Stimulated activated CD4-positive, alpha-beta T cell treated with anti-CD3 and anti-CD28 coated beads, Interleukin-4, amount 100 ng/mL, for 4 hours (primary cell): ENCODE data around the gene USP3.
"Not testable (repeated sequence)": the region's sequence is repeated elsewhere in the genome, so short reads cannot be mapped to it uniquely, and the experiment has no call there.

Experiments used
- DNase-seq, 2 experiments: peaks; one replicate each; pipeline ENCODE4 v3.0.0-alpha.2; 2020

The USP3 gene

DNA sequence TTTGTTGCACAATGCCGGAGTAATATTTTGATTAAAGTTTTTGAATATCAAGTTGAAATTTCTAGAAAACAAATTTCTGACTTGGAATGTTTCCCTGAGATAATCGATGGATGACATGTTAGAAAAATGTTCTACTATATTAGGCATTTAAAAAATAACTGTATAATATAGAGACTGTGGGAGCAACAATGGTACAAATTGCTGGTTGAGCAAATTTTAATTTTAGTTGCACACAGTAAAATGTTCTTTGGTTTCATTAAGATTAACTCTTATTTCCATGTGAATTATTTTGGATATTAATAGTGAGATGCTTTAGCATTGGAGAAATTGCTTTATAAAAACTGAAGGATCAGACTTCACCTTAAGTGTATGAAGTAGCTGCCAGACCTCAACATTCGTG lies 9.3 kb downstream of the USP3 start:
- no peak for DNase-seq

DNA sequence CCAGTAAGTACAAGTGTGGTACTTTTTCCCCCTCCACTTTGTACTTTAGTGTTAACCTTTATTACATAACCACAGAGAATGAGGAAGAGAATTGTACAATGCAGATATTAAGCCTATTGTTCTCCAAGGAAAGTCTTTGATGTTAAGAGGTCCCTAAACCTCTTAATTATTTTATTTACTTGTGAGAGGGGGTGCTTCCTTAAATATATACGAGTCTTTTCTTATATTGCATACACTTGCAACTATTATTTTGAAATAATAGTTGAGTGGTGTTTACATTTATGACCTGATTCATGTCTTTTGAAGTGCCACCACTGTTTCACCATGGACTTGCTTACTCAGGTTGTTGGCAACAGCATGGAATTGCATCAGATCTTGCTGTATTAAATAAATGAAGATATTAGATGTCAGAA lies 10.1 kb downstream of the USP3 start:
- no peak for DNase-seq

DNA sequence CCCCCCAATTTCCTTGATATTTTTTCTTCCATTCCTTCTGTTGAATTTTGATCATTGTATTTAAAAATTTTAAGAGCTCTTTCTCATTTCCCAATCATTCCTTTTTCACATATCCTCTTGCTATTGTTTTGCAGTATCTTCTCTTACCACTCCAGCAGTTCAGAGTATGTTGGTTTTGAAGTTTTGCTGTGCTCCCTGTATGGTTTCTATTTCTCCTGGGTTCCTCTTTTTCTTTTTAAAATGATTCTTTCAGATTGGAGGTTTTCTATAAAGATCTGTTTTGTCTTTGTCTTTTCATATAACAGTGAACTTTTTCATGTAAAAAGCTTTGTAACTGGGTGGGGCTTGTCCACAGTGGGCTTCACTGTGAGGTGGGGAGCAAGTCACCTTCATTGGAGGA lies 12.8 kb downstream of the USP3 start:
- no peak for DNase-seq

DNA sequence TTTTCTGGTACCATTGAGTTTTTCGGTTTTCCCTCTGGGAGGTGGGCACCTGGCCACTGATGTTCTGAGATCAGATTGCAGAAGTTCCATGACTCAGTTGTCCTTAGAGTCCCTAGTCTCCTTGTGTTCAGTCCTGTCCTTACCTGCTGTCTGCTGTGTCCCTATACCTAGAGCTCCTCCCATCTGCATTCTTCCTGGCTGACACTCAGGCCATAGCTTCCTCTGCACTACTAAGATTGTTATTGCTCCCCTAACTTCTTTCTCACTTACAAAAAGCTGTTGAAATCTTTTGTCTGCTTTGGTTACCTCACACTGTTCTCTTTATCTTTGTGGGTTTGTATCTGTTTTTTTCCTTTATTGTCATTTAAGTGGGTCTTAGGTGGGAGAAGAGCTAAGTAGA lies 13.2 kb downstream of the USP3 start:
- DNase-seq: no peak

DNA sequence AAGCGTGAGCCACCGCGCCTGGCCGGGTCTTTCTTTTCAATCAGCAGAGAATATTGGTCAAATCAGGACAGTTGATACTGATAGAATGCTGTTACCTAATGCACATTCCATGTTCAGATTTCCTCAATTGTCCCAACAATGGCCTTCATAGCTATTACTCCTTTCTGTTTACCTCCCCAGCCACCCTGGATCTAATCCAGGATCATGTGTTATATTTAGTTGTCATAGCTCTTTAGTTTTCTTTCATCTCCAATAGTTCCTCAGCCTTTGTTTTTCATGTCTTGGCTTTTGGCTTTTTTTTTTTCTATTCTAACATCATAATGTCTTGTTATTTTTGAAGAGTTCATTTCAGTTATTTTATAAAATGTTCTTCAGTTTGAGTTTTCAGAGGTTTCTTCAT lies 14.6 kb downstream of the USP3 start:
- no peak for DNase-seq

DNA sequence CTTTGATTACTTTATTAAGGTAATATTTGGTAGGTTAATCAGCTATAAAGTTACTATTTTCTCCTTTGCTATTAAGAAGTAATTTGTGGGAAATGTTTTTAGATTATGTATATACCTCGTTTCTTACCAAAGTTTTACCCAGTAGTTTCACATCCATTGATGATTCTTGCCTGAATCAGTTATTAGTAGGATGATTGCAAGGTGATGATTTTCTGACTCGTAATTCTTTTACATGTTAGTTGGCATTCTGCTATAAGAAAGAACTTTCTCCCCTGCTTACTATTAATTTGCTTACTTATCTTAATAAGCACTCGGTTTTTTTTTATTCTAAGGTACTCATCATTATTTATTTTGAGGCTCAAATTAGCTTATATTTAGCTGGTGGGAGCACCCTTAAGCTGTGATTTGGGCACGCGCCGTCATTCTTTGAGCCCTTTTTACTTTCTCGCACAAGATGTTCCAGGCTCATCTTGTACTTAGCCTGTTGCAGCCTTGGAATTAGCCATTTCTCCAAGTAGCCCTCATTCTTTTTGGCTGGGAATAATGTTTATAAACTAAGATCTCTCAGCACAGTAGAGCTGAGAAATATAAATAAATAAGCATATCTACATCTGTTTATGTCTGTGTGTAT lies 15.3 kb downstream of the USP3 start:
- DNase-seq: no peak

DNA sequence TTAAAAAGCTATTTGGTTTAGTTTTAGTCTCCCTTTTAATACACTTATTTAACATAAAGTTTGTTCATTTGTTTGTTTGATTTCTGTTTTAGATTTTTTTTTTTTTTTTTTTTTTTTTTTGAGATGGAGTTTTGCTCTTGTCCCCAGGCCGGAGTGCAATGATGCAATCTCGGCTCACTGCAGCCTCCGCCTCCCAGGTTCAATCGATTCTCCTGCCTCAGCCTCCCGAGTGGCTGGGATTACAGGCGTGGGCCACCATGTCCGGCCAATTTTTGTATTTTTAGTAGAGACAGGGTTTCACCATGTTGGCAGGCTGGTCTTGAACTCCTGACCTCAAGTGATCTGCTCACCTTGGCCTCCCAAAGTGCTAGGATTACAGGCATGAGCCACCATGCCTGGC lies 16.1 kb downstream of the USP3 start:
- not testable (repeated sequence) for DNase-seq

DNA sequence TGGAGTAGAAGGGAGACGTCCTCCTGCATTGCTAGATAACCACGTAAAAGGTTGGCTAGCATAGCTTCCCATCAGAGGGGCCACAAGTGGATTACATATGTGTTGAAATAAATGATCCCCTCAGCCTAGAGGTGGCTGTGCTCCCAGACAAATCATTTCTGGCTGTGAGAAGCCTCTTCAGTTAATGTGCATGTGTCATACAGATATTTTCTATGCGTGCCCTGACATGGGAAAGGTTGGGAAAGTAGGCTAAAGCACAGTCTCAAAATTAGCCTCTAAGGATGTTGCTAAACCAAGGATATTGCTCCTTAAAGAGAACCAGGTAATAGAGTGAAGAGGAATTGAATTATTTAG lies 17.8 kb downstream of the USP3 start:
- no peak for DNase-seq

DNA sequence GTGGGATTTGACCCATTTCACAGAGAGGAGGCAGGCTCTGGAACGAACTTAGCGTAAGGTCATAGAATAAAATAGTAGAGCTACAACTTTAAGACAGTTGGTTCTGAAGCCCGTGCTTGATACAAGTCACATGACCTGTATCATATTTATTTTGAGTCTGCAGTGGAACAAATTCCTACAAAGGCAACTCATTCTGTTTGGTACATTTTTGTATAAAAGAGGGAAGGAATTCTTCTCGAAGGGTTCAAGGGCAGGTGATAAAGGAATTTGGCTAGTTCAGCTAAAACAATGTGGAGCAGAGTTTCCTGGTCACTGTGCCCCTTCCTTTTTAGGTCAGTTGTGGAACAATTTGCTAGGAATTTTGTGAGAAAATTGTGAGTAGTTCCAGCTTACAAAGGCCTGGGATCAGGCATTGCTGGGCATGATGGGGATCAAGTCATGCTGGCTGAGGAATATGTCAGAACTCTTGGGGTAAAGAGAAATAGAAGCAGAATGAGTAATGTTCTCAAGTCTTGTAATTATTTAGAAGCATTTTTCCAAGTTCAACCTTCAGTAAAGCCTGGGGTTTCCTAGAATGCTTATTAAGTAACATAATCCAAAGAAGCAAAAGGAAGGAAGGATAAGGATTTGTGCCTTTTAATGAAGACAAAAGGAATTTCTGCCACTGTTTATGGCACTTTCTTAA lies 19.1 kb downstream of the USP3 start:
- DNase-seq: no peak

DNA sequence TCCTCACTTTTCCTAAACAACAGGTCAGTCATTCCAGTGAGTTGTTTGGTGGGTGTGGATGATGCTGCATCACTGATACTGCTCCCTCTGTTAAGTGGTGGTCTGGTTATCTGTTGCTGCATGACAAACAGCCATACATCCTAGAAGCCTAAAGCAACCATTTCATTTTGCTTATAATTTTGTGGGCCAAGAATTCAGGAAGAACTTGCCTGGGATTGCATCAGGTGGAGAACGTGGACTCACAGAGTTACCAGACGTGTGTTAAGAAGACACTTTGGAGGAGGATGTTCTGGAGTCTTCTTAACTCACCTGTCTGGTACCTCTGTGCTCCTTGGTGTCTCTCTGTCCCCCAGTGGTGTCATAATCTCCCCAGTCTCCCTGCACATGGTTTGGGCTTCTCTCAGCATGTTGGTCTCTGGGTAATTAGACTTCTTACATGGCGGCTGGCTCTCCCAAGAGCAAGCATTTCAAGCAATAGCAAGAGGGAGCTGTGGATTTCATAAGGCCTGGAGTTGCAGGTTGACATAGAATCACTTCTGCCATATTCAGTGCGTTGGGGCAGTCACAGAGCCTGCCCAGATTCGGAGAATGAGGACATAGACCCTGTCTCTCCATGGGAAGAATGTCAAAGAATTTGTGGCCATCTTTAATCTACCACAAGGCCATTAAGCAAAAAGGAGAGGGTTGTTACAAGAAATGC lies 20.1 kb downstream of the USP3 start:
- no peak for DNase-seq

DNA sequence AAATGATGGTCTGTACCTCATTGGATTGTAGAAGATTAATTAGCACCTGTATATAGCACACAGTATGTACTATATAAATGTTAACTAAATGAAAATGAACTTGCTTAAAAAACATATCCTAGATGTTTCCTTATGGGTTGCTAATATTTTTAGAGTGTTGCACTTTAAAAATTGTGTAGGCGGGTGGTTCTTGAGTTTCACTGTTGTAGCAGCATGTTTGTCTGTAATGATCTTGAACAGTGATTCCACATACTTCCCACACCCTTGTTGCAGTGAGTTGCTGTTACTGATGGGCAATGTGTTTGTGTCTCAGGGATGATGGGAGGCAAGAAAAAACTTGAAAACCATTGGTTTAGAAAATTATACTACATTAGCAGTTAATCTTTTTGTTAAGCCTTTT lies 22.0 kb downstream of the USP3 start:
- DNase-seq: no peak

DNA sequence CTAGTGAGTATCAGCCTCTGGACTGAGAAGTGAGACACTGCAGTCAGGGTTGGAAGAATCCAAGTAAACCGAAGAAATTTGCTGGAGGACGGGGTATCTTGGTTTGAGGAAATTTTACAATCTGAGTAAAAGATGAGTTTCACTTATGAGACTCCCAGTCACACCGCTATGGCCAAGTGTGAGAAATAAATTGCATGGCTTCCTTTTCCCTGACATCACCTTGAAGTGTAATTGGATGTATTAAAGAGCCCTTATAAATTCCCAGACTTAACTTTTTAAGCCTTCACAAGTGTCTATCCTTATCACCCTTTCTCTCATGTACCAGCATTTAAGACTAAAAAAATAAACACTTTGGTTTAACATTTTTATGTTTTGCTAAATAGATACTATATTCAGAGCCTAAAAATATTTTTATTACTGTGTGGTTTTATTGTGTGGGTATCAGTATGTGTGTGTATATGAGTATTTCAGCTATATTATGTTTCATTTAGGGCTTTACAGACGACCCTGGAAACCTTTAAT lies 23.8 kb downstream of the USP3 start:
- no peak for DNase-seq

DNA sequence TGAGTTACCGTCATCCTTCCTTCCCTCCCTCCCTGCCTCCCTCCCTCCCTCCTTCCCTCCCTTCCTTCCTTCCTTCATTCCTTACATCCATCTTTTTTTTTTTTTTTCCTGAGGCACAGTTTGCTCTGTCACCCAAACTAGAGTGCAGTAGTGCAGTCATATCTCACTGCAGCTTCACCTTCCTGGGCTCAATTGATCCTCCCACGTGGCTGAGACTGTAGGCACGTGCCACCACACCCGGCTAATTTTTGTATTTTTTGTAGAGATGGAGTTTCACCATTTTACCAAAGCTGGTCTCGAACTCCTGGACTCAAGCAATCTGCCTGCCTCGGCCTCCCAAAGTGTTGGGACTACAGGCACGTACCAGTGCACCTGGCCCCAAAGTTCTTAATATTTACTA lies 25.8 kb downstream of the USP3 start:
- peak in 1 of 2 experiments; percentile 33 for DNase-seq

DNA sequence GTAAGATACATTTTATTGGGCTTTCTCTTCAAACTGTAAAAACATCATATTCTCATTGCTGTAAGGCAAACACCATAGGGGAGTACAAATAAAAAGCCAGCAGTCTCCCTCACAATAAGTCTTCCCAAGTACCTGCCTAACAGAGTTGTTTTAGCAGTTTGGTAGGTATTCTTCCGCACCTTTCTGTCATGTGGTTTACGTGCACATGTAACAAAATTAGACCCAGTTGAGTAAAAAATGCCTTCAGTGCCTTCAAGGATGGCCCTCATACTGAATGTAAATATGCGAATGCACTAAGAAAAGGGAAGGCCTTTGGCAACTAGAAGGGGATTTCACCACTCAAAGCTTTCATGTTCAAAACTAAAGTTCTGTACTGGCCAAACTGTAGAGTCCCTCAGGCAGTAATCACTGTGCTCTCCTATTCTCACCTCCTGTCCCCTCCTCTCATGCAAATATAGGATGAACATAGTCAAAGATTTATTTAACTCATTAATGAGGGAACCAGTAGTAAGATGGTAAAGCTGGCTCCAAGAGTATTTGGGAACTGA lies 26.4 kb downstream of the USP3 start:
- DNase-seq: no peak

DNA sequence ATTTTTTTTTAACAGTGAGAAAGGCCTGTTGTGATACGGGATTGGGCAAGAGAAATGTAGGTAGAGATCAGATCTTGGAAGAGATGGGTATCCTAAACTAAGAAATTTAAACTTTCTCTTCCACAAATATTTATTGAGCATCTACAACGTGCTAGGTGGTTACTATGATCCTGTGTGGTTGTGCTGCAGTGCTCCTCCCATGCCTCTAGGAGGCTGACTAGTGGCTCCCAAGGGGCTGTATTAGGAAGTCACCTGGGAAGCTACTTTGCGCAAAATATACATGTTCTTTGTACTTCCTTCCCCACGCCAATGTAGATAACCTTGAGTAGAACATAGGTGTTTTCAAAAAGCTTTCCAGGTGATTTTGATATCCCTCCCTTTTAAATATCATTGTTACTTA lies 27.2 kb downstream of the USP3 start:
- no peak for DNase-seq

DNA sequence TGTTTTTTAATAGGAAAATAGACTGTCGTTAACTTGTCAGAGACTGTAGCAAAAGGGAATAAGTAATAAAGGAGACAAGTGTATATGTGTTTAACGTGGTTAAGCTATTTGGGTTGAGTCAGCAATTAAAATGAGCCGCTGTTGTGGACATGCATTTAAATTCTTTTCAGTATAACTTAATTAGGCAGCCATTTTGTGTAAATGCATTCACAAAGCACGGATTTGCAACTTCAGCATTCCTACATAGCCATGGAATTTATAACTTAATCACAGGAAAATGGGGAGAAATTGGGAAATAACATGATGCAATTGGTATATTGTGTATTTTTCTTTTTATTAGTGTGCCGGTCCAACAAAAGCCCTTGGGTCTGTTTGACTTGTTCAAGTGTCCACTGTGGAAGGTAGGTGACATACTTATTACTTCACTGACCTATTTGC lies 27.9 kb downstream of the USP3 start:
- no peak for DNase-seq

DNA sequence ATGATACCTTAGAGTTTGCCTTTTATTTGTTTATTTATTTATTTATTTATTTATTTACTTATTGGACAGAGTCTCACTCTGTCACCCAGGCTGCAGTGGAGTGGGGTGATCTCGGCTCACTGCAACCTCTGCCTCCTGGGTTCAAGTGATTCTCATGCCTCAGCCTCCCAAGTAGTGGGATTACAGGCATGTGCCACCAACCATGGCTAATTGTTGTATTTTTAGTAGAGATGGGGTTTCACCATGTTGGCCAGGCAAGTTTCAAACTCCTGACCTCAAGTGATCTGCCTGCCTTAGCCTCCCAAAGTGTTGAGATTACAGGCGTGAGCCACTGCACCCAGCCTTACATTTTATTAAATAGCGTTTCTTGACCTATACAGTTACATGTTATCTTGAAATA lies 30.5 kb downstream of the USP3 start:
- DNase-seq: not testable (repeated sequence)

DNA sequence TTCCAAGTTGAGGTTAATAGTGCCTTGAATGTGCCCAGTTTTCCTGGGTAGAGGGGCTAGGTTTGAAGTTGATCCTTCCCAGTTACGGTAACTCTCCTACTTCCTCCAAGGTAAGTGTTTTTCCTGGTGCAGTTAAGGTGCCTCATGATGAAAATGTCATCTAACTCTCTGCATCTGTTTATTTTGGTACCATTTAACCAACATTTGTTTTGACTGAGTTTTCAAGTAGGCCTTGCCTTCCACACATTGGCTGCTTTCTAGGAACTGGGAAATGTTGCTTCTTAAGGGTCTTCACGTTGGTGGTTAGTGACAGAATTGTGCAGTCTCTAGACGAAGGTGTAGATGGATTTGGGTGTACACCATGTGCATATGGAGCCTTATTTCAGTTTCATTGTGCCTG lies 31.3 kb downstream of the USP3 start:
- no peak for DNase-seq

DNA sequence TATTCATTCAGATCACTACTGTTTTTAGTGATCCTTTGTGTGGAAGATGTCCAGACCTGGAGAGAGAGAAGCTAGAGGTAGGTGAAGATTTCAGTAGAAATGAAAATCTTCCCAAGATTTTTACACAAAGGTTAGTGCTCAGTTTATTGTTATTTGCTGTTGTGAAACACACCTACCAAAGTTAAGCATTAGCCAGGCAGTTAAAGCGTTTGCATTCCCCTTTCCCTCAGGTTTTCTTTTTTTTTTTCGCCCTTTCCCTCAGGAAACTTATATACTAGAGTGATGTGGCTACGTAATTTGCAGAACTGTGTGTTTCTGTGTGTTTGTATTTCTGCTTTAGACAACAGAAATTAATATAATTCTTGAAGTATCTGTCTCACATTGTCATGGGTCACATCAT lies 34.5 kb downstream of the USP3 start:
- DNase-seq: no peak

DNA sequence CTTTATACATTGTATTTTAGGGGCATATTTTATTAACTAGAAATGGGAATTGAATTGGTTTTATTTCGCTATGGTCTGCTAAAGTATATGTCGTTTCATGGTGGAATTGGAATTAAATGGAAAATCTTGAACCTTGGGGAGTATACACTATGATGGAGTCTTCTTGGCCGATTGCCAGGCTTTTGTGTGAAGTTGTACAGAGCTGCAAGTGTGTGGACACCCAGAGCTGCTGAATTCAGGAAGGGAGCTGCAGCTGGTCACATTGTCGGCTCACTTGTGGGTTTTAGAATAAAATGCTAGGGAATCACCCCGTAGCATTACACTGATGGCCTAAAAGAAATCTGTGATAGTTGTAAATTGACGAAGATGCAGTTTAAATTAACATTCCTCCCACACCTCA lies 35.1 kb downstream of the USP3 start:
- DNase-seq: no peak

DNA sequence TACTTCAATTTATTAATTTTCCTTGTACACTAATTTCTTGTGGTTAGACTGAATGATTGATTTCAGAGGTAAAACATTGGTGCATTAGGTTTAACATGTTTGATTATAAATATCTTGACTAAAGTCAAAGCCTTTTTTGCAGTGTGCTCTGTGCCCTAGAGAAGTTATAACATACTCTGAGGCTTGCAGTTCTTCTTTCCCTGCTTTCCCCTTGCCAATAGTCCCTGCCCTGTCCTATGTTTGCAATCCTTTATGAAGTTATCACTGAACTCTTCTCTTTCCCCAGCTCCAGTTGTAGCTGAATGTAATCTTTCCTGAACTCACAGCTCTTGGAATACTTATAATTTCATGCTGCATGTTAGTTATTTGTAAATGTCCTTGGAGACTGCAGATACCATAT lies 35.6 kb downstream of the USP3 start:
- DNase-seq: no peak

DNA sequence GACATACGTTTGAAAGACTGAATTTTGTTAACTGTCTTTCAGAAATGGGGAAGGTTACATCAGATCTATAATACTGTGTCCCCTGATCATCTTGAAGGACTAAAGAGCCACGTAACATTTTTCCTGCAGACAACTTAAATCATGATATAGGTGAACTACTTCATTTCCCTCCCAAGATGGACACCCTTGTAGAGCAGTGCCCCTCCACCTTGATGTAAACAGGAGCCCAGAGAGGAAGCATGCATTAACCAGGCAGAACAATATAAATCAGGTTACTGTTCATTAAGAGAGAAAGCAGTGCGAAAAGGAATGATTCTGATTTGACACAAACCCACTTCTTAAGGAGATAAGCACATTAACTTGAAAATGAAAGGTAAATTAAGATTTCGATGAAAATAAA lies 36.1 kb downstream of the USP3 start:
- no peak for DNase-seq

DNA sequence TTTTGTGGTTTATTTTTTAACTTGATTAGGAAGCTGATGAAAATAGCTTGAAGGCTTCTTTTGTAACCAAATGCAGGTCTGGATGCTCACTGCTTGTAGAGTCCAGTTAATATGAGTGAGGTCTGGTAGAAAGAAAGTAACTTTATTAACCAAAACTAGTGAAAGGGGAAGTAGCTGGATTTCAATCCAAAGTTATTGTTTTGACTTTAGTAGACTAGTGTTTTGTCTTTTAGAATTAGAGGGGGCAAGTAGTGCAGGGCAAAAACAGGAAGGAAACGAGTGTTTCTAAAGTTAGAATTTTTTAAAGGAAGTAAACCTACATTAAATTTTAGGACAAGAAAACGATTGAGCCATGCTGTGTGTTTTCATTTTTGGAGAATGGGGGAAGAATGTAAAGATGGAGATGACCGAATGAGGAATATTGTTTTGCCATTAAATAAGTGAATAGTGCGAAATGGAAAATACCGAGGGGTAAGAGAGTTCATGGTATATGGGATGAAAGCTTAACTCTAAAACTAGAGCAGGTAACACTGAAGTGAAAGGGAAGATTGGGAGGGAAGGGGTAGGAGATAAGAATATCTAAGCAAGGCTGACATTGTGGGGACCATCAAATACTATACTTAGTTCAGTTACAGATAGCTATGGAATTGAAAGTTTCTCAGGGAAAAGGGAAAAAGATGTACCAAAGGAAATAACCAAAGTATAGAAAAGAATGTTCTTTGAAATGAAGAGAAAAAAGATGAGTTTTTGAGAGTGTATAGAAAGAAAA lies 40.0 kb downstream of the USP3 start:
- no peak for DNase-seq
